ENCODE results near the gene PABPC1L.

Gene PABPC1L

DNA sequence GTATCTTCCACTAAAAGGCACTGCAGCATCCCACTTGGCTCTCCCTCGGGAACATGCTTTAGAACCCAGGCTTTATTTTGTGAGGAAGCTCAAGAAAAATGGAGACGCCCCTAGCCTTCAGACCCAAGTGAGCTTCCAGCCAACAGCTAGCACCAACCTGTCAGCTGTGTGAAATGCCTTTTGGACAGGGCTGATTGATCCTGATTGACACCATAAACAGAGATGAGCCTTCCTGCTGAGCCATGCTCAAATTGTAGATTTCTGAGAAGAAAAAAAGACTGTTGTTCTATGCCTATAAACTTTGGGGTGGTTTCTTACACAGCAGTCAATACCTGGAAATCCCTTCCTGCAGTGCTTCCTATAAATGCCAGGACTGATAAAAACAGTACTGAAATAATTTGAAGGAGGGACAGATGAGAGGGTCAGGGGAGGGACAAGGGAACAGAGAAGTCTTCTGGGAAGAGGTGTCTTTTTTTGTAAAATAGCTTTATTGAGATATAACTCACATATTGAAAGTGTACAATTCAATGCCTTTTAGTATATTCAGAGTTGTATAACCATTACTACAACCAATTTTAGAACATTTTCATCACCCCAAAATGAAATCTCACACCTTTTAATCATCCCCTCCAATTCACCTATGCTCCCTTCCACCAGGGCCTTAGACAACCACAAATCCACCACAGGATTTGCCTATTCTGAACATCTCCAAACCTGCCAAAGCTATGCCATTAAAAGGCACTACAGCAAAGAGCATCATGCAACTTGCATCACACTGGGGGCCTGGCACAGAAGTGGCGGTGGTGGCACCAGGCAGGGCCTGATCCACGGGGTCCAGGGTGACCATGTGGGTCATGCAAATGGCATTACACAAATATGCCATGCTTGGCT lies 53.7 kb downstream of the PABPC1L start:
- no peaks in the 10 kb centered on the region for H3K27me3 ChIP-seq (replicated peaks; ENCODE audit: insufficient read depth, low read length)
- H3K4me1 ChIP-seq (ENCODE audit: low read length) = peaks cover 24% of the 10 kb centered on the region
- no peaks in the 10 kb centered on the region for H3K36me3 ChIP-seq (replicated peaks; ENCODE audit: insufficient read depth, low read length)
- H2AFZ ChIP-seq (ENCODE audit: low read length) = no peak overlapping the region
- H3K27ac ChIP-seq (ENCODE audit: low read length) = no peak overlapping the region
- TF ChIP-seq, protein P1, sequence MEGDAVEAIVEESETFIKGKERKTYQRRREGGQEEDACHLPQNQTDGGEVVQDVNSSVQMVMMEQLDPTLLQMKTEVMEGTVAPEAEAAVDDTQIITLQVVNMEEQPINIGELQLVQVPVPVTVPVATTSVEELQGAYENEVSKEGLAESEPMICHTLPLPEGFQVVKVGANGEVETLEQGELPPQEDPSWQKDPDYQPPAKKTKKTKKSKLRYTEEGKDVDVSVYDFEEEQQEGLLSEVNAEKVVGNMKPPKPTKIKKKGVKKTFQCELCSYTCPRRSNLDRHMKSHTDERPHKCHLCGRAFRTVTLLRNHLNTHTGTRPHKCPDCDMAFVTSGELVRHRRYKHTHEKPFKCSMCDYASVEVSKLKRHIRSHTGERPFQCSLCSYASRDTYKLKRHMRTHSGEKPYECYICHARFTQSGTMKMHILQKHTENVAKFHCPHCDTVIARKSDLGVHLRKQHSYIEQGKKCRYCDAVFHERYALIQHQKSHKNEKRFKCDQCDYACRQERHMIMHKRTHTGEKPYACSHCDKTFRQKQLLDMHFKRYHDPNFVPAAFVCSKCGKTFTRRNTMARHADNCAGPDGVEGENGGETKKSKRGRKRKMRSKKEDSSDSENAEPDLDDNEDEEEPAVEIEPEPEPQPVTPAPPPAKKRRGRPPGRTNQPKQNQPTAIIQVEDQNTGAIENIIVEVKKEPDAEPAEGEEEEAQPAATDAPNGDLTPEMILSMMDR (IDR thresholded peaks at IDR 0.05; ENCODE audit: low read length) = no peak
- TF ChIP-seq EZH2 (optimal IDR thresholded peaks at IDR 0.05; ENCODE audit: low read depth, low read length) (no peak), EZH2phosphoT487 (IDR thresholded peaks at IDR 0.05; ENCODE audit: low read length) (no peak)
- H3K4me2 ChIP-seq (ENCODE audit: low read depth, low read length) = no peak overlapping the region
- H3K4me3 ChIP-seq (ENCODE audit: low read length) = no peak overlapping the region
- no peaks in the 10 kb centered on the region for H3K9me3 ChIP-seq (replicated peaks; ENCODE audit: insufficient read depth, low read length)
- H3K79me2 ChIP-seq (ENCODE audit: low read length) = peaks cover 44% of the 10 kb centered on the region
- no peaks in the 10 kb centered on the region for H4K20me1 ChIP-seq (ENCODE audit: insufficient read depth, low read length)
- H3K9ac ChIP-seq (ENCODE audit: low read length) = no peak overlapping the region
- no peak for DNase-seq
- no peaks in the 10 kb centered on the region for H3K9me2 ChIP-seq (replicated peaks; ENCODE audit: insufficient read depth, low read length)
- peaks cover 21% of the 10 kb centered on the region for H3F3A ChIP-seq (ENCODE audit: insufficient read depth, low read length)

GRCh38 chr20:44965651-44966029 lies 55.8 kb downstream of the PABPC1L start:
- H3K9me2 ChIP-seq (replicated peaks; ENCODE audit: insufficient read depth, low read length) = no peaks in the 10 kb centered on the region
- no peak for DNase-seq
- H3K4me1 ChIP-seq (ENCODE audit: low read length) = peaks cover 34% of the 10 kb centered on the region
- peak overlapping the region; percentile 95 for H3K4me3 ChIP-seq (ENCODE audit: low read length)
- H3K9ac ChIP-seq (ENCODE audit: low read length) = peak overlapping the region; percentile 90
- peaks cover 44% of the 10 kb centered on the region for H3K79me2 ChIP-seq (ENCODE audit: low read length)
- H4K20me1 ChIP-seq (ENCODE audit: insufficient read depth, low read length) = no peaks in the 10 kb centered on the region
- peak overlapping the region; percentile 82 for H3K4me2 ChIP-seq (ENCODE audit: low read depth, low read length)
- H3F3A ChIP-seq (ENCODE audit: insufficient read depth, low read length) = peaks cover 41% of the 10 kb centered on the region
- peak overlapping the region; percentile 83; the same call in 1 of the 2 replicates for H3K27ac ChIP-seq (ENCODE audit: low read length)
- no peaks in the 10 kb centered on the region for H3K9me3 ChIP-seq (replicated peaks; ENCODE audit: insufficient read depth, low read length)
- no peaks in the 10 kb centered on the region for H3K27me3 ChIP-seq (replicated peaks; ENCODE audit: insufficient read depth, low read length)
- TF ChIP-seq EZH2 (optimal IDR thresholded peaks at IDR 0.05; ENCODE audit: low read depth, low read length) = no peak
- TF ChIP-seq, protein P1 (IDR thresholded peaks at IDR 0.05; ENCODE audit: low read length) = no peak
- no peaks in the 10 kb centered on the region for H3K36me3 ChIP-seq (replicated peaks; ENCODE audit: insufficient read depth, low read length)
- peak overlapping the region; percentile 76 for H2AFZ ChIP-seq (ENCODE audit: low read length)

- H3K4me1 ChIP-seq (ENCODE audit: low read length) = peaks cover 31% of the 10 kb centered on the region
- peak within 1 kb of the TSS; percentile 91 for H3K4me2 ChIP-seq (ENCODE audit: low read depth, low read length)
- H3K36me3 ChIP-seq (replicated peaks; ENCODE audit: insufficient read depth, low read length) = no peaks in the 10 kb centered on the region
- no peaks in the 10 kb centered on the region for H4K20me1 ChIP-seq (ENCODE audit: insufficient read depth, low read length)
- peak within 1 kb of the TSS; percentile 76 for H2AFZ ChIP-seq (ENCODE audit: low read length)
- peak; percentile 96 for DNase-seq
- H3K27ac ChIP-seq (ENCODE audit: low read length) = peak within 1 kb of the TSS; percentile 83
- no peaks in the 10 kb centered on the region for H3K9me2 ChIP-seq (replicated peaks; ENCODE audit: insufficient read depth, low read length)
- peaks cover 48% of the 10 kb centered on the region for H3F3A ChIP-seq (ENCODE audit: insufficient read depth, low read length)
- H3K9me3 ChIP-seq (replicated peaks; ENCODE audit: insufficient read depth, low read length) = no peaks in the 10 kb centered on the region
- peak within 1 kb of the TSS; percentile 90 for H3K9ac ChIP-seq (ENCODE audit: low read length)
- H3K4me3 ChIP-seq (ENCODE audit: low read length) = peak within 1 kb of the TSS; percentile 95
- no peaks in the 10 kb centered on the region for H3K27me3 ChIP-seq (replicated peaks; ENCODE audit: insufficient read depth, low read length)
- peaks cover 48% of the 10 kb centered on the region for H3K79me2 ChIP-seq (ENCODE audit: low read length)
- TF ChIP-seq EZH2 (optimal IDR thresholded peaks at IDR 0.05; ENCODE audit: low read depth, low read length) = no peak
- TF ChIP-seq, protein P1 (IDR thresholded peaks at IDR 0.05; ENCODE audit: low read length) = peak; percentile 62
- TF ChIP-seq EZH2phosphoT487 (IDR thresholded peaks at IDR 0.05; ENCODE audit: low read length) = no peak
Observed at GRCh38 chr20:44966030-44966961, 56.4 kb downstream of the PABPC1L start, which contains the start of gene STK4. Gene STK4 (plus strand): TSS chr20:44966512. CDS start chr20:44966569, 57 bp downstream.

Measured in MM.1S (cell line).